NB4 (cell line): ENCODE measurements around the gene TRAPPC10.

ENCODE experiments used
- DNase-seq: peaks from one replicate; pipeline ENCODE4 v3.0.0; 2010; ENCODE audit warnings: low read depth
- H3K4me3 ChIP-seq: one replicate; pipeline ENCODE4 v1.5.1; 2011; ENCODE audit warnings: mild to moderate bottlenecking, low read depth, low read length, moderate library complexity
- MYC ChIP-seq: IDR thresholded peaks from 2 replicates; pipeline ENCODE4 v1.6.1; 2011; ENCODE audit warnings: low read depth, low read length
- POLR2A ChIP-seq: IDR thresholded peaks from 2 replicates; pipeline ENCODE4 v1.6.1; 2011; ENCODE audit warnings: mild to moderate bottlenecking; ENCODE audit not compliant: insufficient read length; ENCODE audit errors: extremely low read depth
- TF ChIP-seq, protein P1 (sequence below): IDR thresholded peaks from 2 replicates; pipeline ENCODE4 v1.6.1; 2011; ENCODE audit warnings: low read depth, low read length
- TF ChIP-seq, protein P2 (sequence below): IDR thresholded peaks from one replicate; pipeline ENCODE4 v1.5.1; 2012; ENCODE audit warnings: low read depth, low read length

TRAPPC10 gene, protein sequence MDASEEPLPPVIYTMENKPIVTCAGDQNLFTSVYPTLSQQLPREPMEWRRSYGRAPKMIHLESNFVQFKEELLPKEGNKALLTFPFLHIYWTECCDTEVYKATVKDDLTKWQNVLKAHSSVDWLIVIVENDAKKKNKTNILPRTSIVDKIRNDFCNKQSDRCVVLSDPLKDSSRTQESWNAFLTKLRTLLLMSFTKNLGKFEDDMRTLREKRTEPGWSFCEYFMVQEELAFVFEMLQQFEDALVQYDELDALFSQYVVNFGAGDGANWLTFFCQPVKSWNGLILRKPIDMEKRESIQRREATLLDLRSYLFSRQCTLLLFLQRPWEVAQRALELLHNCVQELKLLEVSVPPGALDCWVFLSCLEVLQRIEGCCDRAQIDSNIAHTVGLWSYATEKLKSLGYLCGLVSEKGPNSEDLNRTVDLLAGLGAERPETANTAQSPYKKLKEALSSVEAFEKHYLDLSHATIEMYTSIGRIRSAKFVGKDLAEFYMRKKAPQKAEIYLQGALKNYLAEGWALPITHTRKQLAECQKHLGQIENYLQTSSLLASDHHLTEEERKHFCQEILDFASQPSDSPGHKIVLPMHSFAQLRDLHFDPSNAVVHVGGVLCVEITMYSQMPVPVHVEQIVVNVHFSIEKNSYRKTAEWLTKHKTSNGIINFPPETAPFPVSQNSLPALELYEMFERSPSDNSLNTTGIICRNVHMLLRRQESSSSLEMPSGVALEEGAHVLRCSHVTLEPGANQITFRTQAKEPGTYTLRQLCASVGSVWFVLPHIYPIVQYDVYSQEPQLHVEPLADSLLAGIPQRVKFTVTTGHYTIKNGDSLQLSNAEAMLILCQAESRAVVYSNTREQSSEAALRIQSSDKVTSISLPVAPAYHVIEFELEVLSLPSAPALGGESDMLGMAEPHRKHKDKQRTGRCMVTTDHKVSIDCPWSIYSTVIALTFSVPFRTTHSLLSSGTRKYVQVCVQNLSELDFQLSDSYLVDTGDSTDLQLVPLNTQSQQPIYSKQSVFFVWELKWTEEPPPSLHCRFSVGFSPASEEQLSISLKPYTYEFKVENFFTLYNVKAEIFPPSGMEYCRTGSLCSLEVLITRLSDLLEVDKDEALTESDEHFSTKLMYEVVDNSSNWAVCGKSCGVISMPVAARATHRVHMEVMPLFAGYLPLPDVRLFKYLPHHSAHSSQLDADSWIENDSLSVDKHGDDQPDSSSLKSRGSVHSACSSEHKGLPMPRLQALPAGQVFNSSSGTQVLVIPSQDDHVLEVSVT

DNA sequence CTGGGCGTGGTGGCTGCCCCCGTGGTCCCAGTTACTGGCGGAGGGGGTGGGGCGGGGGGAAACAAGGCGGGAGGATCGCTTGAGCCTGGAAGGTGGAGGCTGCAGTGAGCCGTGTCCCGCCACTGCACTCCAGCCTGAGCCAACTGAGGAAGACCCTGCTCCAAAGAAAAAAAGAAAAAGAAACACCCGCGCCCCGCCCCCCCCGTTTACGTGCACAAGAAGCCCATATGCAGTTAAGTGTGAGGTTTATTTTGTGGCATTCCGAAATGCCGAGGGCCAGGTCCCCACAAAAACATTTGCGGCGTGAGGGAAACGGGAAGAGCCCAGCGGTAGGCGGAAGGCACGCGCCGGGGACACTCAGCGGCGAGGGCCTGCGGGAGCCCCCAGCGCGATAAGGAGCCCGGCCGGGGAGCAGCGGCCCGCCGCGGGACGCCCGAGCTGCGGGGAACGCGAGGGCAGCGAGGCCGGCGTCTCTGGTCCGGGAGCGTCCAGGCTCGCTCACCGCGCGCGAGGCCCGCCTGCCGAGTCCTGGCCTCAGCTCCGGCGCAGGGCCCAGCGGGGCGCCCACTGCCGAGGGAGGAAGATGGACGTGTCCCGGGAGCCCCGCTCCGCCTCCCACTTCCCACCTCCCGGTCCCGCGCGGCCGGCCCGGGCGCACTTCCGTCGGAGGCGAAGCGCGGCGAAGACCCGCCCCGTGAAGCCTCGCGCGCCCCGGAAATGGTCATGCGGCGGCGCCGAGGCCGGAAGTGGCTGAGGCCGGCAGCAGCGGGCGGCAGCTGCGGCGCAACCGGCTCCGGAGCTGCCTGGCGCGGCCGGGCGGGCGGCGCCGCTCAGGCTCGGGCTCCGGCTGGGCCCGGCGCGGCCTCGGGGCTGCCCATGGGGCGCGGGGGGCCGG, at the start of gene TRAPPC10:
TSS of gene TRAPPC10 (plus strand) at position 731 of the 895 bp plus-strand sequence. CDS start 185 bp downstream, outside the sequence.
- peak; percentile 90 for DNase-seq

DNA sequence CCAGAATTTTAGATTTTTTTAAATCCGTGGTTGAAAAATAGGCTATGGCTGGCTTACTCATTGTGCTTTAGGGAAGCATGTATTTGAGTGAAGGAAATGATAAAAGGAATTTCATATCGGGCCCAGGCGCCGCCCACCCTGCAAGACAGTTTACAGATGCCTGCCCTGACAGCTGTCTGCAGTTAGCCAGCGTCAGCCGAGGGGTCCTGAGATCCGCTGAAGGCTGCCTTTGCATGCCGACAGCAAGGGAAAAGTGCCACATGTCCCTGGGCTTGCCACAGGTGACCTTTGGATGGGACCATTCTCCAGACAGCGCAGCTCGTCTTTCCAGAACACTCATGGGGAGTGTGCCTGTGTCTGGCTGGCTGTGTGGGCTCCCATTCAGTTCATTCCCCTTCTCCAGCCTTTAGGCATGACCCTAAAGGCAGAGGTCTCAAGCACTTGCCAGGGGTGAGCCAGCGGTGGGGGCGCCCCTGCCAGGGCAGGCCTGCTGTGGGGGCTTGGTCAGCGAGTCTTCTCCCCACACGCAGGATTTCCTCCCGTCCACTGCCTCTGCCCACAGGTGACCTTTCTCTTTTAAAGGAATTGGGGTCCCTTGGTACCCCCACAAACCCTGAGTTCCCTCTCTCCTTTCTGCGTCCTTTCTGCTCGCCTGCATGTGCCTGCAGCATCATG, 46.1 kb upstream of the TRAPPC10 start:
- H3K4me3 ChIP-seq: no peak overlapping the region
- TF ChIP-seq POLR2A: no peak
- TF ChIP-seq, protein P1, sequence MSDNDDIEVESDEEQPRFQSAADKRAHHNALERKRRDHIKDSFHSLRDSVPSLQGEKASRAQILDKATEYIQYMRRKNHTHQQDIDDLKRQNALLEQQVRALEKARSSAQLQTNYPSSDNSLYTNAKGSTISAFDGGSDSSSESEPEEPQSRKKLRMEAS: no peak
- no peak for TF ChIP-seq MYC
- TF ChIP-seq, protein P2, sequence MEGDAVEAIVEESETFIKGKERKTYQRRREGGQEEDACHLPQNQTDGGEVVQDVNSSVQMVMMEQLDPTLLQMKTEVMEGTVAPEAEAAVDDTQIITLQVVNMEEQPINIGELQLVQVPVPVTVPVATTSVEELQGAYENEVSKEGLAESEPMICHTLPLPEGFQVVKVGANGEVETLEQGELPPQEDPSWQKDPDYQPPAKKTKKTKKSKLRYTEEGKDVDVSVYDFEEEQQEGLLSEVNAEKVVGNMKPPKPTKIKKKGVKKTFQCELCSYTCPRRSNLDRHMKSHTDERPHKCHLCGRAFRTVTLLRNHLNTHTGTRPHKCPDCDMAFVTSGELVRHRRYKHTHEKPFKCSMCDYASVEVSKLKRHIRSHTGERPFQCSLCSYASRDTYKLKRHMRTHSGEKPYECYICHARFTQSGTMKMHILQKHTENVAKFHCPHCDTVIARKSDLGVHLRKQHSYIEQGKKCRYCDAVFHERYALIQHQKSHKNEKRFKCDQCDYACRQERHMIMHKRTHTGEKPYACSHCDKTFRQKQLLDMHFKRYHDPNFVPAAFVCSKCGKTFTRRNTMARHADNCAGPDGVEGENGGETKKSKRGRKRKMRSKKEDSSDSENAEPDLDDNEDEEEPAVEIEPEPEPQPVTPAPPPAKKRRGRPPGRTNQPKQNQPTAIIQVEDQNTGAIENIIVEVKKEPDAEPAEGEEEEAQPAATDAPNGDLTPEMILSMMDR: no peak
- no peak for DNase-seq

More for the DNA sequence above, at the start of gene TRAPPC10:
- peak within 1 kb of the TSS; percentile 82 for H3K4me3 ChIP-seq
- TF ChIP-seq, protein P1: peak; percentile 46
- TF ChIP-seq MYC: peak; percentile 23; the same call in 1 of the 2 replicates
- TF ChIP-seq, protein P2: no peak
- TF ChIP-seq POLR2A: peak; percentile 74

DNA sequence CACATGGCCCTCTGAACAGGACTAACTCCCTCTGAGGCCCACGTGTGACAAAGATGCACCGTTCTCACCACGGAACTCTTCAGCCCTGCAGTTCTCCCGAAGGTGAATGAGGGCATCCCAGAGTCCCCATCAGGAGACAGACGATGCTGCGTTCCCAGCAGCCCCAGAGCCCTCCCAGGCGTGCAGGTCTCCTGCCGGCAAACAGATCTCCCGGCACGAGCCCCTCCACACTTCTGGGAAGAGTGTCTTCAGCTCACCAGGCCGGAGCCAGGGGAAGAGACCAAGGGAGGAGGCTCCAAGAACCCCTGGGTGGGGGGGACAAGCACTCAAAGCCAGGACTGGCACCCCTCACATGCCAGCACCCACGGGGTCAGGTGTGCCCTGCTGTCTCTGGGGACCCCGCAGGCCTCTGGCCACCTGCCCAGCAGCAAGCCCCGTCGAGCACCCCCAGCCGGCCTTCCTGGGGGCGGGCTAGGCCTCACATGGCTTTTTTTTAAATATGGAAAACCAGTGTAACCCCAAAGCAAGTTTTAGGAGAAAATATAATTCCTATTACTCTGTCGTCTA, 45.1 kb upstream of the TRAPPC10 start:
- no peak overlapping the region for H3K4me3 ChIP-seq
- no peak for DNase-seq
- TF ChIP-seq, protein P2: no peak
- TF ChIP-seq, protein P1: no peak
- no peak for TF ChIP-seq MYC

DNA sequence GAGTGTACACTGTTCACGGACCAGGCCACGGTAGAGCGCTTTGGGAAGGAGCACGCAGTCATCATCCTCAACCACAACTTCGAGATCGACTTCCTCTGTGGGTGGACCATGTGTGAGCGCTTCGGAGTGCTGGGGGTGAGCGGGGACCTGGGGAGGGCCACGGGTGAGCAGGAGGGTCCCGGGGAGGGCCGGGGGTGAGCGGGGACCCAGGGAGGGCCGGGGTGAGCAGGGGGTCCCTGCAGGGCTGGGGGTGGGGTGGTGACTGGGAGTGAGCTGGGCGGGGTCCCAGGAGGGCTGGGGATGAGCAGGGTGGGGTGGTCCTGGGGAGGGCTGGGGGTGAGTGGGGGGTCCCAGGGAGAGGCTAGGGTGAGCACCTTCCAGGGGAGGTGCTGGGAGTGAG, 44.1 kb upstream of the TRAPPC10 start:
- TF ChIP-seq MYC (no peak), POLR2A (no peak)
- TF ChIP-seq, protein P2: no peak
- TF ChIP-seq, protein P1: no peak
- DNase-seq: no peak
- no peak overlapping the region for H3K4me3 ChIP-seq
